ENCODE data around the gene ZNF219. TPM values are rescaled to one million over a fixed set of nuclear protein-coding genes. Genes with fewer than 3 reads are reported as not detected.
A peak's percentile ranks its signal among the peaks of the same experiment; 100 is the strongest.

The ZNF219 gene
- total and polyA plus RNA-seq, 2 of the 13 experiments (the other 11 are each of a cell fraction or from before 2014, with no cell fraction given) = 34.5 to 36.6 TPM

DNA sequence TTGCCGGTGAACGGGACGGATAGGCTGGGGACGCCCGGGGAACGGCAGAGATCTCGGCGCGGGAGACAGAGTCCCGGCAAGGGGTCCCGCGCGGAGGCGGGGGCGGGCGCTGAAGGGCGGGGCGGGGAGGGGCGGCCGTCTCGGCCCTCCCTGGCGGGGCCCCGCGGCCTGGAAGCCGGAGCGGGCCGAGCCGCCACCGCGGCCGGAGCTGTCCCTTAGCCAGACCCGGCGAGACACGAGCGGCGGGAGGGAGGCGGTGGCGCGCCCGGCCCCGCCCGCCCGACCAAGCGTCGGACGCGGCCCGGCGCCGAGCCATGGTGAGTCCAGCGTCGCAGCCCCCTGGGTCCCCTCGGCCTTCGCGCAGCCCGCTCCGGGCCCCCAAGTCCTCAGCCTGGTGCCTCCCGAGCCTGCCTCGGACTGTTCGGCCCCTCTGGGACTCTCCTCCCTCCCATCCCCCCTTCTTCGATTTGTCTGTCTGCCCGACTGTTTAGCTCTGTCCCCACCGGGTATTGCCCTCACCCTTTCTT lies 28.3 kb downstream of the ZNF219 start, which contains the start of gene ARHGEF40:
TSS of gene ARHGEF40 (plus strand) at position 222 of the 527 bp plus-strand sequence. CDS start at position 315, 93 bp downstream.
- DNase-seq (ENCODE audit: low spot score) = no peak
- Histone ChIP-seq H3K79me2 (ENCODE audit: insufficient read depth, low read length) (peaks cover 6% of the 10 kb centered on the region), H3K9me3 (ENCODE audit: low read length) (no peaks in the 10 kb centered on the region), H2AFZ (ENCODE audit: low read length) (no peak within 1 kb of the TSS), H3K27ac (ENCODE audit: extremely low read length, insufficient read depth, low read length) (peak within 1 kb of the TSS; percentile 77), H3K4me1 (ENCODE audit: insufficient read depth, low read length) (peaks cover 58% of the 10 kb centered on the region), H3K9ac (ENCODE audit: insufficient read depth, low read depth, low read length) (peak within 1 kb of the TSS; percentile 80), H3K4me2 (ENCODE audit: low read depth, low read length) (peak within 1 kb of the TSS; percentile 87), H3K36me3 (replicated peaks in 1 of 2; ENCODE audit: control insufficient read depth in 1 of 2, insufficient read depth in 2 of 2, low read length in 2 of 2) (peaks cover 7 to 13% of the 10 kb centered on the region in 2 experiments; a peak in 4 of 5 replicates), H3K27me3 (ENCODE audit: control insufficient read depth in 1 of 2, insufficient read depth in 2 of 2, low read length in 2 of 2) (peaks cover 0 to 7% of the 10 kb centered on the region in 2 experiments; a peak in 1 of 5 replicates), H4K20me1 (ENCODE audit: insufficient read depth, low read length) (no peaks in the 10 kb centered on the region), H3K4me3 (replicated peaks in 1 of 3; ENCODE audit: insufficient read depth in 1 of 3, low read depth in 2 of 3, low read length in 3 of 3) (peak within 1 kb of the TSS; percentile 86 to 90 (median 87))
- no peak for FAIRE-seq
- ChIA-PET CTCF (ENCODE audit: low intra/inter-chr PET ratio, low total read pairs) (interaction anchor here (5.8 to 7.5 kb wide), 4 partner anchors 20 to 55 kb away, joined by 35 to 135 read pairs (median 60); no protein-coding TSS in a partner anchor), POLR2A (interaction anchor here (0.6 to 6.7 kb wide), 22 partner anchors 8 to 727 kb away, joined by 3 to 141 read pairs (median 14); partner anchors contain the start of genes NDRG2, RNASE4, RNASE8 and TMEM253)
- under 1% methylated on average over 27 of the region's 63 CpGs for WGBS (ENCODE audit: low lambda C conversion rate)
- in situ Hi-C loops (cut with HindIII; ENCODE audit: extremely low pct_ligation_motif_present, low pct_unique_long_range_greater_than_20kb) = no loop called here
- no TSS peak for BruUV-seq (replicated peaks)
- ATAC-seq = peak; percentile 54
- intact Hi-C loops (cut with micrococcal nuclease; ENCODE audit: unreplicated experiment) = loop anchor here (1.0 kb wide), 1 partner anchor 56 kb away; no protein-coding TSS in a partner anchor
- TF ChIP-seq ZNF33B (CRISPR knock-in tag; IDR thresholded peaks at IDR 0.05) (0 out of 2 replicates have a peak, but pooled peaks have one; percentile 11), ZFP36L1 (CRISPR knock-in tag; IDR thresholded peaks at IDR 0.05) (no peak), SAP130 (CRISPR knock-in tag; IDR thresholded peaks at IDR 0.05; ENCODE audit: low read depth) (no peak), ZFY (CRISPR knock-in tag; IDR thresholded peaks at IDR 0.05) (peak; percentile 74), RNF2 (conservative IDR thresholded peaks at IDR 0.05; ENCODE audit: low read depth) (no peak), TMF1 (CRISPR knock-in tag; IDR thresholded peaks at IDR 0.05; ENCODE audit: low read depth) (0 out of 2 replicates have a peak, but pooled peaks have one; percentile 83), SP2 (CRISPR knock-in tag; IDR thresholded peaks at IDR 0.05) (peak; percentile 51), NRL (CRISPR knock-in tag; IDR thresholded peaks at IDR 0.05; ENCODE audit: borderline replicate concordance) (no peak), CENPT (CRISPR knock-in tag; IDR thresholded peaks at IDR 0.05; ENCODE audit: low read depth) (no peak), SKI (IDR thresholded peaks at IDR 0.05; ENCODE audit: partially characterized antibody) (peak; percentile 39), SMARCE1 (IDR thresholded peaks at IDR 0.05; ENCODE audit: borderline replicate concordance) (no peak)
- TF ChIP-seq, protein P1, sequence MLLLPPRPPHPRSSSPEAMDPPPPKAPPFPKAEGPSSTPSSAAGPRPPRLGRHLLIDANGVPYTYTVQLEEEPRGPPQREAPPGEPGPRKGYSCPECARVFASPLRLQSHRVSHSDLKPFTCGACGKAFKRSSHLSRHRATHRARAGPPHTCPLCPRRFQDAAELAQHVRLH (CRISPR knock-in tag; IDR thresholded peaks at IDR 0.05; ENCODE audit: borderline replicate concordance, low read depth) = no peak
- TF ChIP-seq, protein P2, sequence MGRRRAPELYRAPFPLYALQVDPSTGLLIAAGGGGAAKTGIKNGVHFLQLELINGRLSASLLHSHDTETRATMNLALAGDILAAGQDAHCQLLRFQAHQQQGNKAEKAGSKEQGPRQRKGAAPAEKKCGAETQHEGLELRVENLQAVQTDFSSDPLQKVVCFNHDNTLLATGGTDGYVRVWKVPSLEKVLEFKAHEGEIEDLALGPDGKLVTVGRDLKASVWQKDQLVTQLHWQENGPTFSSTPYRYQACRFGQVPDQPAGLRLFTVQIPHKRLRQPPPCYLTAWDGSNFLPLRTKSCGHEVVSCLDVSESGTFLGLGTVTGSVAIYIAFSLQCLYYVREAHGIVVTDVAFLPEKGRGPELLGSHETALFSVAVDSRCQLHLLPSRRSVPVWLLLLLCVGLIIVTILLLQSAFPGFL (CRISPR knock-in tag; IDR thresholded peaks at IDR 0.05) = no peak
- TF ChIP-seq, protein P3, sequence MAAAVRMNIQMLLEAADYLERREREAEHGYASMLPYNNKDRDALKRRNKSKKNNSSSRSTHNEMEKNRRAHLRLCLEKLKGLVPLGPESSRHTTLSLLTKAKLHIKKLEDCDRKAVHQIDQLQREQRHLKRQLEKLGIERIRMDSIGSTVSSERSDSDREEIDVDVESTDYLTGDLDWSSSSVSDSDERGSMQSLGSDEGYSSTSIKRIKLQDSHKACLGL (CRISPR knock-in tag; IDR thresholded peaks at IDR 0.05) = no peak
- TF ChIP-seq, protein P4, sequence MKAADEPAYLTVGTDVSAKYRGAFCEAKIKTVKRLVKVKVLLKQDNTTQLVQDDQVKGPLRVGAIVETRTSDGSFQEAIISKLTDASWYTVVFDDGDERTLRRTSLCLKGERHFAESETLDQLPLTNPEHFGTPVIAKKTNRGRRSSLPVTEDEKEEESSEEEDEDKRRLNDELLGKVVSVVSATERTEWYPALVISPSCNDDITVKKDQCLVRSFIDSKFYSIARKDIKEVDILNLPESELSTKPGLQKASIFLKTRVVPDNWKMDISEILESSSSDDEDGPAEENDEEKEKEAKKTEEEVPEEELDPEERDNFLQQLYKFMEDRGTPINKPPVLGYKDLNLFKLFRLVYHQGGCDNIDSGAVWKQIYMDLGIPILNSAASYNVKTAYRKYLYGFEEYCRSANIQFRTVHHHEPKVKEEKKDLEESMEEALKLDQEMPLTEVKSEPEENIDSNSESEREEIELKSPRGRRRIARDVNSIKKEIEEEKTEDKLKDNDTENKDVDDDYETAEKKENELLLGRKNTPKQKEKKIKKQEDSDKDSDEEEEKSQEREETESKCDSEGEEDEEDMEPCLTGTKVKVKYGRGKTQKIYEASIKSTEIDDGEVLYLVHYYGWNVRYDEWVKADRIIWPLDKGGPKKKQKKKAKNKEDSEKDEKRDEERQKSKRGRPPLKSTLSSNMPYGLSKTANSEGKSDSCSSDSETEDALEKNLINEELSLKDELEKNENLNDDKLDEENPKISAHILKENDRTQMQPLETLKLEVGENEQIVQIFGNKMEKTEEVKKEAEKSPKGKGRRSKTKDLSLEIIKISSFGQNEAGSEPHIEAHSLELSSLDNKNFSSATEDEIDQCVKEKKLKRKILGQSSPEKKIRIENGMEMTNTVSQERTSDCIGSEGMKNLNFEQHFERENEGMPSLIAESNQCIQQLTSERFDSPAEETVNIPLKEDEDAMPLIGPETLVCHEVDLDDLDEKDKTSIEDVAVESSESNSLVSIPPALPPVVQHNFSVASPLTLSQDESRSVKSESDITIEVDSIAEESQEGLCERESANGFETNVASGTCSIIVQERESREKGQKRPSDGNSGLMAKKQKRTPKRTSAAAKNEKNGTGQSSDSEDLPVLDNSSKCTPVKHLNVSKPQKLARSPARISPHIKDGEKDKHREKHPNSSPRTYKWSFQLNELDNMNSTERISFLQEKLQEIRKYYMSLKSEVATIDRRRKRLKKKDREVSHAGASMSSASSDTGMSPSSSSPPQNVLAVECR (CRISPR knock-in tag; IDR thresholded peaks at IDR 0.05; ENCODE audit: borderline replicate concordance) = no peak; the same call in 1 of the 2 replicates
- TF ChIP-seq, protein P5, sequence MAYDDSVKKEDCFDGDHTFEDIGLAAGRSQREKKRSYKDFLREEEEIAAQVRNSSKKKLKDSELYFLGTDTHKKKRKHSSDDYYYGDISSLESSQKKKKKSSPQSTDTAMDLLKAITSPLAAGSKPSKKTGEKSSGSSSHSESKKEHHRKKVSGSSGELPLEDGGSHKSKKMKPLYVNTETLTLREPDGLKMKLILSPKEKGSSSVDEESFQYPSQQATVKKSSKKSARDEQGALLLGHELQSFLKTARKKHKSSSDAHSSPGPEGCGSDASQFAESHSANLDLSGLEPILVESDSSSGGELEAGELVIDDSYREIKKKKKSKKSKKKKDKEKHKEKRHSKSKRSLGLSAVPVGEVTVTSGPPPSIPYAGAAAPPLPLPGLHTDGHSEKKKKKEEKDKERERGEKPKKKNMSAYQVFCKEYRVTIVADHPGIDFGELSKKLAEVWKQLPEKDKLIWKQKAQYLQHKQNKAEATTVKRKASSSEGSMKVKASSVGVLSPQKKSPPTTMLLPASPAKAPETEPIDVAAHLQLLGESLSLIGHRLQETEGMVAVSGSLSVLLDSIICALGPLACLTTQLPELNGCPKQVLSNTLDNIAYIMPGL (CRISPR knock-in tag; IDR thresholded peaks at IDR 0.05; ENCODE audit: borderline replicate concordance in 1 of 2, low read depth in 1 of 2) = no peak

Measured in HepG2 (cell line).